HG02970 (cell line): ENCODE measurements around the gene ANKRD2.

ENCODE experiments used
- ATAC-seq: cut with Tn5 transposase; IDR thresholded peaks from one replicate; pipeline ENCODE4 v1.9.1; 2021; ENCODE audit warnings: mild to moderate bottlenecking, moderate library complexity, moderate number of reproducible peaks; ENCODE audit not compliant: unreplicated experiment, low FRiP score

ANKRD2 gene

DNA sequence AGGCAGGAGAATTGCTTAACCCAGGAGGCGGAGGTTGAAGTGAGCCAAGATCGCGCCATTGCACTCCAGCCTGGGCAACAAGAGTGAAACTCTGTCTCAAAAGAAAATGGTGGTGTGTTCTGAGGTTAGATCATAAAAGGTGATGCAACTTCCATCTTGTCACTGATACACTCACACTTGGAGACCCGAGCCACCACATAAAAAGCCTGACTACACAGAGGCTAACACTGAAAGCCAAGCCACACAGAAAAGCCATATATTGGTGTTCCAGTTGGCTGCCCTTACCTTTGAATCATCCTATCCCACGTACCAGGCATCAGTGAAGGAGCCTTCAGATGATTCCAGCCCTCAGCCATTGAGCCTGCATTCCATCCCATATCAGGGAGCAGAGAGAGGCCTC is 56.7 kb downstream of the ANKRD2 start:
- ATAC-seq = no peak

DNA sequence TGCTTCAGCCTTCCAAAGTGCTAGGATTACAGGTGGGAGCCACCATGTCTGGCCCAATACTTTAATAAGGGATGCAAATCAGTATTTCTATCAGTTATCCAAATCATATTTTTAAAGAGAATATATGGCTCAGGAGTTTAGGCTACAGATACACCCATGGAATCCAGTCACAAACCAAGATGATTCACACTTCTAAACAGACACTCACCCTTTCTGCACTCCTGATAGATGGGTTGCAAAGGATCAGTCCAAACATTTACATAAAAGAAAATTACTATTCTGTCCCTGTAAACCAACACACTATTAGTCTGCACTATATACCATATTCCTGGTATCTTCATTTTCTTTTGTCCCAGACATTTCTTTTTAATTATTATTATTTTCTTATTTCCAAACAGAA is 58.5 kb downstream of the ANKRD2 start:
- ATAC-seq = no peak

DNA sequence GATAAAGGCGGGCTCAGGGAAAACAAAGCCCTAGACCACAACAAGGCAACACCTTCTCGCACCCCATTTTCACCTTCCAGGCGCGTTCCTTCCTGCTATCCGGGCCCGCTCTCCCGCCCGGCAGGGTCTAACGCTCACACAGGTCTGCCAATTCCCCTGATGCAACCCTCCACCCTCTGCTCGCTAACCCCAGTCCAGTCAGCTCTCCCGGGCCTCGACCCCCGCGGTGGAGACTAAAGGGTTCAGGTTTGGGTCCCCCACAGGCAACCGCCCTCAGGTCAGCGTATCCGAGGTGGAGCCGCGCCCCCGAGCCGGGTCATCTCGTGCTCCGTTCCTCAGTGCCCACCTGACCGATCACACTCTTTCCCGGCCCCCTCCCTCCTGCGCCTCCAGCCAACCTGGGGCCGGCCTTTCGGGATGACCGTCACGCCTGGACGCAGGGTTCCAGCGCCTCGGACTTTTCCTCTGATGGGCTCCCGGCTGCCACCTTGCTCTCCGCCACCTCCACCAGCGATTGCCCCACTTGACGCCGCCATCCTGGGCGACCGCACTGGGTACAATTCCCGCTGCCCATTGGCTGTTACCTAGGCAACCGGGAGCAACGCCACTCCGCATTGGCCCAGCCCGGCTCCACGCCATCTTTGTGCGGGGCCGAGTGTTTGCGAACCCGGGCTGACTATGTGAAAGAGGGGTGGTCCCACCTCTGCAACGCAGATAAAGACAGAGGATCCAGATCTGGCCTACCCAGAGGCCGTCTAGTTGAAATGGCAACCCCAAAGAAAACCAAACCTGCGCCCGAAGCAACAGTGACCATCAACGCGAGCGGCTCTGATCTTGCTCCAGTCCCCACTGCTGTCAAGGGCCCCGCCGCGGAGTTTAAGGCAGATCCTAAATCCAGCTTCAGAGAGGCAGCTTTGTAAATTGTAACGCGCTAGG is 60.6 kb downstream of the ANKRD2 start, which contains the start of gene MORN4:
Gene MORN4, minus strand, starts transcription at position 552 of the 936 bp plus-strand sequence. CDS start 13,847 bp downstream, outside the sequence.
- peak; percentile 93 for ATAC-seq
